HL-60 (cell line): ENCODE results near the gene CARD6.
"Not testable (repeated sequence)": the region's sequence is repeated elsewhere in the genome, so short reads cannot be mapped to it uniquely, and the experiment has no call there.

Experiments used
- TF ChIP-seq, protein P1 (sequence below): IDR thresholded peaks from 2 replicates; pipeline ENCODE4 v1.6.1; 2012; ENCODE audit warnings: low read depth; ENCODE audit not compliant: insufficient replicate concordance
- TF ChIP-seq, protein P2 (sequence below): IDR thresholded peaks from one replicate; pipeline ENCODE4 v1.5.1; 2011; ENCODE audit warnings: low read length, control low read depth, inconsistent platforms; ENCODE audit not compliant: insufficient read depth

DNA sequence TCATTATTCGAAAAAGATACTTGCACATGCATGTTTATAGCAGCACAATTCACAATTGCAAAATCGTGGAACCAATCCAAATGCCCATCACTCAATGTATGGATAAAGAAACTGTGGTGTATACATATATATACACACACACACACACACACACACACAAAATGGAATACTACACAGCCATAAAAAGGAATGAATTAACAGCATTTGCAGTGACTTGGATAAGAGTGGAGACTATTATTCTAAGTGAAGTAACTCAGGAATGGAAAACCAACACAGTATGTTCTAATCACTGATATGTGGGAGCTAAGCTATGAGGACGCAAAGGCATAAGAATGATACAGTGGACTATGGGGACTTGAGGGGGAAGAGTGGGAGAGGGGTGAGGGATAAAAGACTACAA lies 46.3 kb upstream of the CARD6 start:
- TF ChIP-seq, protein P1, sequence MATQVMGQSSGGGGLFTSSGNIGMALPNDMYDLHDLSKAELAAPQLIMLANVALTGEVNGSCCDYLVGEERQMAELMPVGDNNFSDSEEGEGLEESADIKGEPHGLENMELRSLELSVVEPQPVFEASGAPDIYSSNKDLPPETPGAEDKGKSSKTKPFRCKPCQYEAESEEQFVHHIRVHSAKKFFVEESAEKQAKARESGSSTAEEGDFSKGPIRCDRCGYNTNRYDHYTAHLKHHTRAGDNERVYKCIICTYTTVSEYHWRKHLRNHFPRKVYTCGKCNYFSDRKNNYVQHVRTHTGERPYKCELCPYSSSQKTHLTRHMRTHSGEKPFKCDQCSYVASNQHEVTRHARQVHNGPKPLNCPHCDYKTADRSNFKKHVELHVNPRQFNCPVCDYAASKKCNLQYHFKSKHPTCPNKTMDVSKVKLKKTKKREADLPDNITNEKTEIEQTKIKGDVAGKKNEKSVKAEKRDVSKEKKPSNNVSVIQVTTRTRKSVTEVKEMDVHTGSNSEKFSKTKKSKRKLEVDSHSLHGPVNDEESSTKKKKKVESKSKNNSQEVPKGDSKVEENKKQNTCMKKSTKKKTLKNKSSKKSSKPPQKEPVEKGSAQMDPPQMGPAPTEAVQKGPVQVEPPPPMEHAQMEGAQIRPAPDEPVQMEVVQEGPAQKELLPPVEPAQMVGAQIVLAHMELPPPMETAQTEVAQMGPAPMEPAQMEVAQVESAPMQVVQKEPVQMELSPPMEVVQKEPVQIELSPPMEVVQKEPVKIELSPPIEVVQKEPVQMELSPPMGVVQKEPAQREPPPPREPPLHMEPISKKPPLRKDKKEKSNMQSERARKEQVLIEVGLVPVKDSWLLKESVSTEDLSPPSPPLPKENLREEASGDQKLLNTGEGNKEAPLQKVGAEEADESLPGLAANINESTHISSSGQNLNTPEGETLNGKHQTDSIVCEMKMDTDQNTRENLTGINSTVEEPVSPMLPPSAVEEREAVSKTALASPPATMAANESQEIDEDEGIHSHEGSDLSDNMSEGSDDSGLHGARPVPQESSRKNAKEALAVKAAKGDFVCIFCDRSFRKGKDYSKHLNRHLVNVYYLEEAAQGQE: not testable (repeated sequence)
- TF ChIP-seq, protein P2, sequence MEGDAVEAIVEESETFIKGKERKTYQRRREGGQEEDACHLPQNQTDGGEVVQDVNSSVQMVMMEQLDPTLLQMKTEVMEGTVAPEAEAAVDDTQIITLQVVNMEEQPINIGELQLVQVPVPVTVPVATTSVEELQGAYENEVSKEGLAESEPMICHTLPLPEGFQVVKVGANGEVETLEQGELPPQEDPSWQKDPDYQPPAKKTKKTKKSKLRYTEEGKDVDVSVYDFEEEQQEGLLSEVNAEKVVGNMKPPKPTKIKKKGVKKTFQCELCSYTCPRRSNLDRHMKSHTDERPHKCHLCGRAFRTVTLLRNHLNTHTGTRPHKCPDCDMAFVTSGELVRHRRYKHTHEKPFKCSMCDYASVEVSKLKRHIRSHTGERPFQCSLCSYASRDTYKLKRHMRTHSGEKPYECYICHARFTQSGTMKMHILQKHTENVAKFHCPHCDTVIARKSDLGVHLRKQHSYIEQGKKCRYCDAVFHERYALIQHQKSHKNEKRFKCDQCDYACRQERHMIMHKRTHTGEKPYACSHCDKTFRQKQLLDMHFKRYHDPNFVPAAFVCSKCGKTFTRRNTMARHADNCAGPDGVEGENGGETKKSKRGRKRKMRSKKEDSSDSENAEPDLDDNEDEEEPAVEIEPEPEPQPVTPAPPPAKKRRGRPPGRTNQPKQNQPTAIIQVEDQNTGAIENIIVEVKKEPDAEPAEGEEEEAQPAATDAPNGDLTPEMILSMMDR: not testable (repeated sequence)
